ENCODE results near the gene MT1HL1. TPM values are rescaled to one million over a fixed set of nuclear protein-coding genes. Genes with fewer than 3 reads are reported as not detected.

Gene MT1HL1
- polyA plus RNA-seq, 1 donor (not counting 4 experiments of a cell fraction or from before 2014, with no cell fraction given): not detected

GRCh38 chr1:237012361-237012760 is 8.1 kb upstream of the MT1HL1 start:
- H3K9ac ChIP-seq (ENCODE audit: control insufficient read depth, extremely low read depth, insufficient read depth, low read length): no peak overlapping the region
- H3K79me2 ChIP-seq (ENCODE audit: control insufficient read depth, insufficient read depth, low read length): no peaks in the 10 kb centered on the region
- DNase-seq (ENCODE audit: low read depth, low spot score) (no peak), FAIRE-seq (no peak)
- TF ChIP-seq CTCF (optimal IDR thresholded peaks at IDR 0.05 in 1 of 3, IDR thresholded peaks at IDR 0.05 in 1 of 3, conservative IDR thresholded peaks at IDR 0.05 in 1 of 3; ENCODE audit: extremely low read depth in 1 of 3, insufficient read depth in 2 of 3, low read length in 3 of 3) (no peak), EZH2 (IDR thresholded peaks at IDR 0.05; ENCODE audit: low read length) (no peak)
- no peaks in the 10 kb centered on the region for H3K4me1 ChIP-seq (ENCODE audit: control insufficient read depth, extremely low read depth, insufficient read depth, low read length)
- no peak overlapping the region for H2AFZ ChIP-seq (ENCODE audit: control insufficient read depth, low read length)
- no peaks in the 10 kb centered on the region for H3K36me3 ChIP-seq (ENCODE audit: control insufficient read depth in 2 of 2, extremely low read depth in 1 of 2, insufficient read depth in 2 of 2, low read length in 2 of 2)
- H3K4me3 ChIP-seq (ENCODE audit: control insufficient read depth in 2 of 3, extremely low read depth in 1 of 3, insufficient read depth in 2 of 3, low read depth in 1 of 3, low read length in 3 of 3): no peak overlapping the region
- no peaks in the 10 kb centered on the region for H4K20me1 ChIP-seq (ENCODE audit: control insufficient read depth, extremely low read depth, insufficient read depth, low read length)
- no peak overlapping the region for H3K4me2 ChIP-seq (ENCODE audit: control insufficient read depth, extremely low read depth, insufficient read depth, low read depth, low read length)
- dilution Hi-C loops (cut with MboI; ENCODE audit: extremely low pct_ligation_motif_present, low sequenced_read_pairs): no loop called here
- H3K27ac ChIP-seq (ENCODE audit: control insufficient read depth, insufficient read depth, low read length): no peak overlapping the region
- H3K27me3 ChIP-seq (ENCODE audit: control insufficient read depth, extremely low read depth, insufficient read depth, low read length): no peaks in the 10 kb centered on the region
- no peaks in the 10 kb centered on the region for H3K9me3 ChIP-seq (ENCODE audit: control insufficient read depth, low read depth, low read length)
- H3K9me1 ChIP-seq (ENCODE audit: control insufficient read depth, extremely low read depth, insufficient read depth, low read length): no peaks in the 10 kb centered on the region

DNA sequence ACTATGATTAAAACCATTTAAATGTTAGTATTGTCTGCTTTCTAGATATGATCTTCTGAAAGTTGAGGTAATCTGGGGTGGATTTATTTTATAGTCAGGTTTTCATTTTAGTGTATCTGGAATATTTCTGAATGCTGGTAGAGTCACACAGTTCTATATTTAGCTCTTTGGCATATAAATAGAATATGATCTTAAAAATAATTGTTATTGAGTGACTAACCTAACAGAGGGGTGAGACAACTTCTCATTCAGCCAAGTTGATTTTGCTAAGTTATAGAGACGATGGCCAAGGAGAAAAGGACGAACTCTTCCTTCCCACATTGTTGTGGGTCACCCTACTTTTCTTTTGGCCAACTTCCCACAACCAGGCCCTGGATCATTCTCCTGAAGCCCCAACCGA is 7.2 kb upstream of the MT1HL1 start:
- no peaks in the 10 kb centered on the region for H3K27me3 ChIP-seq (ENCODE audit: control insufficient read depth, extremely low read depth, insufficient read depth, low read length)

More for the DNA sequence above, 7.2 kb upstream of the MT1HL1 start:
- dilution Hi-C loops (cut with MboI; ENCODE audit: extremely low pct_ligation_motif_present, low sequenced_read_pairs): no loop called here
- Histone ChIP-seq H3K9ac (ENCODE audit: control insufficient read depth, extremely low read depth, insufficient read depth, low read length) (no peak overlapping the region), H3K4me2 (ENCODE audit: control insufficient read depth, extremely low read depth, insufficient read depth, low read depth, low read length) (no peak overlapping the region), H3K79me2 (ENCODE audit: control insufficient read depth, insufficient read depth, low read length) (no peaks in the 10 kb centered on the region), H4K20me1 (ENCODE audit: control insufficient read depth, extremely low read depth, insufficient read depth, low read length) (no peaks in the 10 kb centered on the region), H3K36me3 (ENCODE audit: control insufficient read depth in 2 of 2, extremely low read depth in 1 of 2, insufficient read depth in 2 of 2, low read length in 2 of 2) (no peaks in the 10 kb centered on the region), H3K4me1 (ENCODE audit: control insufficient read depth, extremely low read depth, insufficient read depth, low read length) (no peaks in the 10 kb centered on the region), H3K9me1 (ENCODE audit: control insufficient read depth, extremely low read depth, insufficient read depth, low read length) (no peaks in the 10 kb centered on the region), H3K9me3 (ENCODE audit: control insufficient read depth, low read depth, low read length) (no peaks in the 10 kb centered on the region), H2AFZ (ENCODE audit: control insufficient read depth, low read length) (no peak overlapping the region), H3K27ac (ENCODE audit: control insufficient read depth, insufficient read depth, low read length) (no peak overlapping the region), H3K4me3 (ENCODE audit: control insufficient read depth in 2 of 3, extremely low read depth in 1 of 3, insufficient read depth in 2 of 3, low read depth in 1 of 3, low read length in 3 of 3) (no peak overlapping the region)
- no peak for DNase-seq (ENCODE audit: low read depth, low spot score)
- no peak for FAIRE-seq
- TF ChIP-seq CTCF (optimal IDR thresholded peaks at IDR 0.05 in 1 of 3, IDR thresholded peaks at IDR 0.05 in 1 of 3, conservative IDR thresholded peaks at IDR 0.05 in 1 of 3; ENCODE audit: extremely low read depth in 1 of 3, insufficient read depth in 2 of 3, low read length in 3 of 3): no peak
- no peak for TF ChIP-seq EZH2 (IDR thresholded peaks at IDR 0.05; ENCODE audit: low read length)

Measured in keratinocyte (primary cell).